Calu3 (cell line): ENCODE results near the gene CHP2. TPM values are rescaled to one million over a fixed set of nuclear protein-coding genes. Genes with fewer than 3 reads are reported as not detected.

Source experiments
- Bru-seq: library from RNA; stranded (reverse); fragments of 400-500 nt; gene quantifications from one replicate; lab custom pipeline; 2021; lab: Mats Ljungman, UMichigan
- BruChase-seq, 2 experiments: library from RNA; stranded (reverse); fragments of 400-500 nt; gene quantifications; one replicate each; lab custom pipeline; 2021; lab: Mats Ljungman, UMichigan
- BruUV-seq: library from RNA; stranded (reverse); fragments of 400-500 nt; replicated peaks from 2 replicates; lab custom pipeline; 2021; lab: Mats Ljungman, UMichigan
- CTCF ChIA-PET: fragments of 300-600 bp; sonication (Branson Sonifier 250); formaldehyde crosslinking; loops from one replicate; lab custom pipeline; 2022; ENCODE audit warnings: antibody characterized with exemption; lab: Charles Lee
- DNase-seq: peaks from one replicate; pipeline ENCODE4 v3.0.0; 2022
- H3K27ac Mint-ChIP-seq: one replicate; pipeline ENCODE4 v1.8.0; 2022; ENCODE audit warnings: mixed read lengths; ENCODE audit not compliant: unreplicated experiment
- H3K27me3 Mint-ChIP-seq: one replicate; pipeline ENCODE4 v1.8.0; 2022; ENCODE audit warnings: mixed read lengths; ENCODE audit not compliant: unreplicated experiment
- H3K36me3 Mint-ChIP-seq: one replicate; pipeline ENCODE4 v1.8.0; 2022; ENCODE audit warnings: mild to moderate bottlenecking, moderate library complexity, mixed read lengths; ENCODE audit not compliant: insufficient read depth, unreplicated experiment
- H3K4me1 Mint-ChIP-seq: one replicate; pipeline ENCODE4 v1.8.0; 2022; ENCODE audit warnings: mild to moderate bottlenecking, low read depth, mixed read lengths; ENCODE audit not compliant: unreplicated experiment
- H3K4me3 Mint-ChIP-seq: one replicate; pipeline ENCODE4 v1.8.0; 2022; ENCODE audit warnings: mild to moderate bottlenecking, low read depth, moderate library complexity, mixed read lengths; ENCODE audit not compliant: unreplicated experiment
- H3K9me3 Mint-ChIP-seq: one replicate; pipeline ENCODE4 v1.8.0; 2022; ENCODE audit warnings: low read depth, mixed read lengths; ENCODE audit not compliant: unreplicated experiment
- CTCF ChIP-seq: fragments of 200-600 bp; IDR thresholded peaks from one replicate; pipeline ENCODE4 v1.8.0; 2022; ENCODE audit warnings: antibody characterized with exemption; ENCODE audit not compliant: unreplicated experiment
- intact Hi-C: fragments of 100-400 bp; cut with micrococcal nuclease; formaldehyde crosslinking; loops from one replicate; pipeline ENCODE4 v1.10.0; 2022; ENCODE audit not compliant: unreplicated experiment
- long read RNA-seq: library from polyadenylated mRNA; stranded (forward); transcript quantifications from one replicate; pipeline ENCODE4 v2.0.0, GENCODE V29; 2022
- total RNA-seq: library from RNA; stranded (reverse); gene quantifications from 2 replicates; pipeline ENCODE4 v1.2.3, GENCODE V29; 2022

Gene CHP2
- total RNA-seq (not detected in 2 replicates), Bru-seq, nascent RNA (percentile 21 among the genes with signal in this experiment), BruChase-seq, experiment 1, labeled RNA remaining after a 6-hour chase (not detected), BruChase-seq, experiment 2, labeled RNA remaining after a 2-hour chase (not detected)
- long read RNA-seq, result 0 reads

DNA sequence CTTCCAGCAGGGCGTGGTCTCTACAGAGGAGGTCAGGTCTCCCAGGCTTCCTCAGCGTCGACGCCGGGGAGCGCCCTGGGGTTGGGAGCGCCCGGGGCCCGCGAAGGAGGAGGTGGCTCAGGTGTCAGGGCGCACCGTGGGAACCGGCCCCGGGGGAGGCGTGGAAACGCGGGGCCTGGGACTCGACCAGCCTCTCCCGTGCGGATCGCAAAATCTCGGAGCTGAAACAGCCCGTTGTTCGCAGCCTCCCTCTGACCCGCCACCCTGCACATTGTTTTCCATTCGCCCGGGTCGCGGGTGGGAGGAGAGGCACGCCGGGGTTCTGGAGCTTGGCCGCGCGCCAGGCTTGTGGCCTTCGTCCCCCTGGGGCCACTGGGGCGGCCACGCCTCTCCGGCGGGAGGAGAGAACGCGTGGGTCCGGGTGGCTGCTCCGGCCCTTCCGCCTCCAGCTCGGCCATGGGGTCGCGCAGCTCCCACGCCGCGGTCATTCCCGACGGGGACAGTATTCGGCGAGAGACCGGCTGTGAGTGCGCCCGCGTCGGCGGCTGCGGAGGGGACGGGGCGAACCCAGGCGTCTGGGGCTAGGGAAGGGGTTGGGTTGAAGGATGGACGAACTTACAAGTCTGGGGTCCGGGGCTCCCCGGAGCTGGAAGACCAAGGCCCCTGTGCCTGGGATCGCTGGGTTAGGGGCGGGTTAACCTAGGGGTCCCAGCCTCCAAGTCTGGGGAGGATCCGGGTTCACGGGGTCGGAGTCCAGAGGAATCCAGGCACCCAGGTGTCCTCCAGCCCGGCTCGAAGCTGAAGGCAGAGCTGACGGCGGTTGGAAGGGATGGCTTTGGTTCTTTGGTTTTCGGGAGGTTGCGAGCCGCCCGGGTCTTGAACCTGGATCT lies at the start of gene CHP2:
CHP2 (plus strand) TSS at position 433 of the 890 bp plus-strand sequence; CDS start at position 457, 24 bp downstream.
- no TSS peak for BruUV-seq
- Mint-ChIP-seq H3K27me3 (peaks cover 46% of the 10 kb centered on the region), H3K4me3 (peak within 1 kb of the TSS; percentile 46), H3K4me1 (no peaks in the 10 kb centered on the region), H3K9me3 (no peaks in the 10 kb centered on the region), H3K27ac (no peak within 1 kb of the TSS), H3K36me3 (no peaks in the 10 kb centered on the region)
- TF ChIP-seq CTCF, result no peak
- intact Hi-C loops, result no loop called here
- DNase-seq, result peak; percentile 24
- CTCF ChIA-PET, result interaction anchor here (0.5 to 0.6 kb wide), 2 partner anchors 14 to 1060 kb away, joined by 3 to 4 read pairs; no protein-coding TSS in a partner anchor

DNA sequence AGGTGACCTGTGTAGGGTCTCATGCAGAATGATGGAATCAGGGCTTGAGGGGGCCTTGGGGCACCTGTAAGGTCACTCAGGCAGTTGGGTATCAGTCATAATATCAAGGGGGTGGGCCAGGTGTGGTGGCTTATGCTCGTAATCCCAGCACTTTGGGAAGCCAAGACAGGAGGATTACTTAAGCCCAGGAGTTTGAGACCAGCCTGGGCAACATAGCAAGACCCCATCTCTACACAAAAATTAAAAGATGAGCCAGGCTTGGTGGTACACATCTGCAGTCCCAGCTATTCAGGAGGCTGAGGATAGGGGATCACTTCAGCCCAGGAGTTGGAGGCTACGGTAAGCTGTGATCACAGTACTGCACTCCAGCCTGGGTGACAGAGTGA lies 49.3 kb upstream of the CHP2 start:
- Mint-ChIP-seq H3K27ac (no peak overlapping the region), H3K36me3 (peaks cover 5% of the 10 kb centered on the region), H3K4me3 (no peak overlapping the region), H3K4me1 (peaks cover 9% of the 10 kb centered on the region), H3K9me3 (peaks cover 7% of the 10 kb centered on the region), H3K27me3 (no peaks in the 10 kb centered on the region)
- CTCF ChIA-PET, result no interaction called here
- intact Hi-C loops, result no loop called here
- DNase-seq, result no peak
- no TSS peak for BruUV-seq
- no peak for TF ChIP-seq CTCF

DNA sequence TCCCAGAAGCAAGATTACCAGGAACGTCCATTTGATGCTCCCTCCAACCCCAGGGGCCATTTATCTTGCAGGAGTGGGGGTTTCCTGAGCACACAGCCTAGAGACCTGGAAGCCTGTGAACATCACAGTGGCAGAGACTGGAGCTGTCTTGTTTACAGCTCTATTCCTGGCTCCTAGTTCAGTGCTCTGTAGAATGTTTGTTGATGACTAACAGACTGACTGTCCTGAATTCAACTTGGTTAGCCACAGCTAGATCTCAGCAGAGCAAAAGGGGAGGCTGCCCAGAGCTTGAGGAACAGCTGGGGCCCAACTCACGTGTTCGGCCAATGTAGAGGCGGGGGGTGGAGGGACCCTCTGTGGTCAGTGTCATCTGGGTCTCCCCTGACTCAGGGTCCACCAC lies 48.4 kb upstream of the CHP2 start:
- no peak overlapping the region for H3K27ac Mint-ChIP-seq

GRCh38 chr16:23709536-23709935 lies 45.3 kb upstream of the CHP2 start:
- no TSS peak for BruUV-seq
- Mint-ChIP-seq H3K4me3 (no peak overlapping the region), H3K27me3 (no peaks in the 10 kb centered on the region), H3K27ac (no peak overlapping the region), H3K36me3 (peaks cover 5% of the 10 kb centered on the region), H3K9me3 (no peaks in the 10 kb centered on the region), H3K4me1 (peaks cover 11% of the 10 kb centered on the region)
- no peak for TF ChIP-seq CTCF
- CTCF ChIA-PET, result no interaction called here
- DNase-seq, result no peak
- intact Hi-C loops, result no loop called here

More for the DNA sequence above, 48.4 kb upstream of the CHP2 start:
- Mint-ChIP-seq H3K4me3 (no peak overlapping the region), H3K4me1 (peaks cover 10% of the 10 kb centered on the region), H3K36me3 (peaks cover 5% of the 10 kb centered on the region), H3K9me3 (peaks cover 7% of the 10 kb centered on the region), H3K27me3 (no peaks in the 10 kb centered on the region)
- DNase-seq, result no peak
- intact Hi-C loops, result no loop called here
- TF ChIP-seq CTCF, result no peak
- no TSS peak for BruUV-seq
- CTCF ChIA-PET, result no interaction called here
